Parathyroid adenoma (tissue), 2 donors: ENCODE results near the gene USP2.

Experiments
- H2AFZ ChIP-seq: fragments of 300-600 bp; sonication (generic); one replicate; pipeline ENCODE4 v1.7.0; 2017; ENCODE audit warnings: antibody characterized with exemption, mild to moderate bottlenecking
- H3K27ac ChIP-seq: fragments of 300-600 bp; sonication (generic); one replicate; pipeline ENCODE4 v1.7.0; 2017
- H3K27me3 ChIP-seq: fragments of 300-600 bp; sonication (generic); one replicate; pipeline ENCODE4 v1.7.0; 2017; ENCODE audit warnings: low read length; ENCODE audit not compliant: control insufficient read depth, insufficient read depth
- H3K36me3 ChIP-seq: fragments of 300-600 bp; sonication (generic); one replicate; pipeline ENCODE4 v1.7.0; 2017; ENCODE audit warnings: low read length; ENCODE audit not compliant: control insufficient read depth, insufficient read depth
- H3K4me1 ChIP-seq: fragments of 300-600 bp; sonication (generic); one replicate; pipeline ENCODE4 v1.7.0; 2017; ENCODE audit warnings: control low read depth
- H3K4me2 ChIP-seq: fragments of 300-600 bp; sonication (generic); one replicate; pipeline ENCODE4 v1.7.0; 2017; ENCODE audit warnings: low read length
- H3K4me3 ChIP-seq: fragments of 300-600 bp; sonication (generic); one replicate; pipeline ENCODE4 v1.7.0; 2017; ENCODE audit warnings: low read depth, low read length
- H3K79me2 ChIP-seq: fragments of 300-600 bp; sonication (generic); one replicate; pipeline ENCODE4 v1.7.0; 2017; ENCODE audit warnings: control low read depth
- H3K9ac ChIP-seq: fragments of 300-600 bp; sonication (generic); one replicate; pipeline ENCODE4 v1.7.0; 2017; ENCODE audit warnings: mild to moderate bottlenecking
- H3K9me3 ChIP-seq: fragments of 300-600 bp; sonication (generic); one replicate; pipeline ENCODE4 v1.7.0; 2017; ENCODE audit warnings: low read length; ENCODE audit not compliant: control insufficient read depth
- CTCF ChIP-seq: fragments of 300-600 bp; sonication (generic); IDR thresholded peaks from one replicate; pipeline ENCODE4 v1.7.0; 2017; ENCODE audit warnings: antibody characterized with exemption, mild to moderate bottlenecking
- donor health status: primary hyperparathyroidism.

USP2 gene

GRCh38 chr11:119335091-119335654, 46.3 kb downstream of the USP2 start:
- no peak overlapping the region for H3K27ac ChIP-seq
- H3K27me3 ChIP-seq: no peaks in the 10 kb centered on the region
- H3K4me3 ChIP-seq: peak overlapping the region; percentile 70
- H3K36me3 ChIP-seq: no peaks in the 10 kb centered on the region
- no peak for TF ChIP-seq CTCF
- H3K4me2 ChIP-seq: peak overlapping the region; percentile 65
- no peaks in the 10 kb centered on the region for H3K79me2 ChIP-seq
- no peaks in the 10 kb centered on the region for H3K4me1 ChIP-seq
- no peak overlapping the region for H3K9ac ChIP-seq
- H2AFZ ChIP-seq: no peak overlapping the region
- H3K9me3 ChIP-seq: no peaks in the 10 kb centered on the region

GRCh38 chr11:119334174-119334930, 47.1 kb downstream of the USP2 start, which contains the start of gene RNF26:
Gene RNF26, plus strand, starts transcription at chr11:119334527. Its CDS starts 596 bp downstream, at chr11:119335123.
- peak within 1 kb of the TSS; percentile 70 for H3K4me3 ChIP-seq
- H3K27ac ChIP-seq: peak within 1 kb of the TSS; percentile 47
- peak within 1 kb of the TSS; percentile 87 for H2AFZ ChIP-seq
- H3K9me3 ChIP-seq: no peaks in the 10 kb centered on the region
- no peaks in the 10 kb centered on the region for H3K27me3 ChIP-seq
- peak within 1 kb of the TSS; percentile 84 for H3K4me2 ChIP-seq
- H3K9ac ChIP-seq: peak within 1 kb of the TSS; percentile 67
- H3K36me3 ChIP-seq: no peaks in the 10 kb centered on the region
- H3K79me2 ChIP-seq: no peaks in the 10 kb centered on the region
- H3K4me1 ChIP-seq: no peaks in the 10 kb centered on the region
- TF ChIP-seq CTCF: no peak

GRCh38 chr11:119332111-119332765, 49.3 kb downstream of the USP2 start:
- Histone ChIP-seq H3K4me3 (no peak overlapping the region), H3K4me2 (no peak overlapping the region), H3K36me3 (no peaks in the 10 kb centered on the region), H3K9ac (no peak overlapping the region), H2AFZ (no peak overlapping the region), H3K27me3 (no peaks in the 10 kb centered on the region), H3K79me2 (no peaks in the 10 kb centered on the region), H3K9me3 (no peaks in the 10 kb centered on the region), H3K4me1 (no peaks in the 10 kb centered on the region), H3K27ac (no peak overlapping the region)
- no peak for TF ChIP-seq CTCF

- no peaks in the 10 kb centered on the region for H3K27me3 ChIP-seq
- TF ChIP-seq CTCF: no peak
- H3K9me3 ChIP-seq: no peaks in the 10 kb centered on the region
- no peak overlapping the region for H3K4me2 ChIP-seq
- H3K27ac ChIP-seq: no peak overlapping the region
- no peaks in the 10 kb centered on the region for H3K79me2 ChIP-seq
- H3K4me3 ChIP-seq: no peak overlapping the region
- H3K36me3 ChIP-seq: no peaks in the 10 kb centered on the region
- H3K9ac ChIP-seq: no peak overlapping the region
- H3K4me1 ChIP-seq: no peaks in the 10 kb centered on the region
- H2AFZ ChIP-seq: no peak overlapping the region
Measured at GRCh38 chr11:119330237-119330636, 51.3 kb downstream of the USP2 start.
